Measurements from ENCODE around the gene PRSS33.

DNA sequence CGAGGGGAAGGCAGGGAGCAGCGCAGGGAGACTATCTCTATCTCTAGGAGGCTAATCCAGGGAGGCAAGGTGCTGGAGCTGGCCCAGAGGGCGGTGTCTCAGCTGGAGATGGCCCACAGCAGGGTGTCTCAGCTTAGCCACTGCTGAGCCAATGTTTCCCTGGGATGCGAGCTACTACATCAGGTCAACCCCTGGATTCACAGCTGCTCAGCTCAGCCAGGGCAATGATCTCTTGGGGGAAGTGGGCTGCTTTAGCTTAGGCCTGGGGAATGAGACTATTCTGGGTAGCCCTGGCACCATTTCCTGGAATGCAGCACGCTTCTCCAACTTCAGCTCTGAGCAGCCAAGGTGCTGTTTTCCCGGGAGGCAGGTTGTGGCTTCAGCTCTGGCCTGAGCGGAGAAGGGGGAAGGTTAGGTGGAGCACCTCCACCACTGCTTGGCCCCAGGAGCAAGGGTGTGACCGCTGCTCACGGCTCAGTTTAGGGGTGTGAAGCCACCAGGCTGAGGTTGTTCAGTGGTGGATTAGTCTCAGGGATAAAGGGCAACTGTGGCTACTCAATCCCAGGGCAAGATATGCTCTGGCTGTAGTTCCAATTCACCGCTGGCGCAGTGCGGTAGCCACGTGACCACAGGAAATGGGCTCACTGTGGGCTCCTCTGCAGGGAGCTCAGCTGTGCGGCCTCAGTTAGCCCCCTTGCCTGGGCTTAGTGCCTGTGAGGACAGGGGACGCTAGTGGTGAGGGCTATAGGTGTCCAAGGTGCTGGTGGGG lies 24.5 kb upstream of the PRSS33 start:
- no peak for TF ChIP-seq POLR3A (IDR thresholded peaks at IDR 0.05; ENCODE audit: borderline replicate concordance, extremely low read depth, insufficient read depth, insufficient read length)
- no peak for TF ChIP-seq EP300 (IDR thresholded peaks at IDR 0.05; ENCODE audit: low read length)
- no peak for TF ChIP-seq CBX3 (IDR thresholded peaks at IDR 0.05; ENCODE audit: borderline replicate concordance in 1 of 2, low read length in 2 of 2)
- TF ChIP-seq, protein P1, sequence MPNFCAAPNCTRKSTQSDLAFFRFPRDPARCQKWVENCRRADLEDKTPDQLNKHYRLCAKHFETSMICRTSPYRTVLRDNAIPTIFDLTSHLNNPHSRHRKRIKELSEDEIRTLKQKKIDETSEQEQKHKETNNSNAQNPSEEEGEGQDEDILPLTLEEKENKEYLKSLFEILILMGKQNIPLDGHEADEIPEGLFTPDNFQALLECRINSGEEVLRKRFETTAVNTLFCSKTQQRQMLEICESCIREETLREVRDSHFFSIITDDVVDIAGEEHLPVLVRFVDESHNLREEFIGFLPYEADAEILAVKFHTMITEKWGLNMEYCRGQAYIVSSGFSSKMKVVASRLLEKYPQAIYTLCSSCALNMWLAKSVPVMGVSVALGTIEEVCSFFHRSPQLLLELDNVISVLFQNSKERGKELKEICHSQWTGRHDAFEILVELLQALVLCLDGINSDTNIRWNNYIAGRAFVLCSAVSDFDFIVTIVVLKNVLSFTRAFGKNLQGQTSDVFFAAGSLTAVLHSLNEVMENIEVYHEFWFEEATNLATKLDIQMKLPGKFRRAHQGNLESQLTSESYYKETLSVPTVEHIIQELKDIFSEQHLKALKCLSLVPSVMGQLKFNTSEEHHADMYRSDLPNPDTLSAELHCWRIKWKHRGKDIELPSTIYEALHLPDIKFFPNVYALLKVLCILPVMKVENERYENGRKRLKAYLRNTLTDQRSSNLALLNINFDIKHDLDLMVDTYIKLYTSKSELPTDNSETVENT (CRISPR knock-in tag; IDR thresholded peaks at IDR 0.05): no peak
- no peak for TF ChIP-seq PHB (CRISPR knock-in tag; IDR thresholded peaks at IDR 0.05)
- TF ChIP-seq MEF2A (IDR thresholded peaks at IDR 0.05; ENCODE audit: control insufficient read depth, low read depth, low read length): no peak
- no peak for TF ChIP-seq SMARCA5 (IDR thresholded peaks at IDR 0.05)
- no peak for TF ChIP-seq YY1 (IDR thresholded peaks at IDR 0.05; ENCODE audit: borderline replicate concordance in 1 of 3, control insufficient read depth in 1 of 3, extremely low read depth in 1 of 3, insufficient read depth in 3 of 3, insufficient read length in 1 of 3, insufficient replicate concordance in 2 of 3, low read depth in 1 of 3, low read length in 2 of 3)
- TF ChIP-seq NFE2L1 (tag; IDR thresholded peaks at IDR 0.05; ENCODE audit: borderline replicate concordance, low read depth): no peak
- no peak for TF ChIP-seq MAZ (CRISPR knock-in tag; conservative IDR thresholded peaks at IDR 0.05 in 1 of 2, IDR thresholded peaks at IDR 0.05 in 1 of 2)

Data from K562 (cell line).